Hepatocyte (in vitro differentiated cells): ENCODE measurements around the gene ITPR2.

Source experiments
- EZH2 ChIP-seq: fragments of 200-600 bp; sonication (generic); IDR thresholded peaks from 2 replicates; pipeline ENCODE4 v1.6.1; 2016; ENCODE audit warnings: antibody characterized with exemption, mild to moderate bottlenecking, borderline replicate concordance
- EZH2phosphoT487 ChIP-seq: fragments of 200-600 bp; sonication (generic); IDR thresholded peaks from one replicate; pipeline ENCODE4 v1.6.1; 2018; ENCODE audit warnings: antibody characterized with exemption, mild to moderate bottlenecking, low read depth, moderate library complexity; ENCODE audit not compliant: unreplicated experiment, severe bottlenecking
- TF ChIP-seq, protein P1 (sequence below): fragments of 200-600 bp; sonication (generic); IDR thresholded peaks from 2 replicates; pipeline ENCODE4 v1.5.1; 2016; ENCODE audit warnings: antibody characterized with exemption, mild to moderate bottlenecking; ENCODE audit not compliant: poor library complexity

DNA sequence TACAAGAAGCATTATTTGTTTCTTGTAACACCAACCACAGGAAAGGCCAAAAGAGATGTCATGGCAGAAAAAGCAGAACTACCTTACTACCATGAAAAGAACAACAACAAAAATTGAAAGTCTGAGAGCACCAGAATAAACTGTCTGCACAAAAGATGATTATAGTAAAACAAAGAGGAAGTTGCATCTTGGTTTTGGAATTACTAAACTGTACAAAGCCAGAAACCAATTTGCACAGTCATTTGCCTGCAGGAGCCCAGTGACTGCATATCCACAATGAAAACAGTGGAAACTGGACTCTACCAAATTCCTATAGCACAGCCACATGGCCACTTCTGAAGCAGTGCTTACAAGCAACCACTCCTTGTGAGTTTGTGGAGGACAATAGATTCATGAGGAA, 361.4 kb downstream of the ITPR2 start:
- TF ChIP-seq, protein P1, sequence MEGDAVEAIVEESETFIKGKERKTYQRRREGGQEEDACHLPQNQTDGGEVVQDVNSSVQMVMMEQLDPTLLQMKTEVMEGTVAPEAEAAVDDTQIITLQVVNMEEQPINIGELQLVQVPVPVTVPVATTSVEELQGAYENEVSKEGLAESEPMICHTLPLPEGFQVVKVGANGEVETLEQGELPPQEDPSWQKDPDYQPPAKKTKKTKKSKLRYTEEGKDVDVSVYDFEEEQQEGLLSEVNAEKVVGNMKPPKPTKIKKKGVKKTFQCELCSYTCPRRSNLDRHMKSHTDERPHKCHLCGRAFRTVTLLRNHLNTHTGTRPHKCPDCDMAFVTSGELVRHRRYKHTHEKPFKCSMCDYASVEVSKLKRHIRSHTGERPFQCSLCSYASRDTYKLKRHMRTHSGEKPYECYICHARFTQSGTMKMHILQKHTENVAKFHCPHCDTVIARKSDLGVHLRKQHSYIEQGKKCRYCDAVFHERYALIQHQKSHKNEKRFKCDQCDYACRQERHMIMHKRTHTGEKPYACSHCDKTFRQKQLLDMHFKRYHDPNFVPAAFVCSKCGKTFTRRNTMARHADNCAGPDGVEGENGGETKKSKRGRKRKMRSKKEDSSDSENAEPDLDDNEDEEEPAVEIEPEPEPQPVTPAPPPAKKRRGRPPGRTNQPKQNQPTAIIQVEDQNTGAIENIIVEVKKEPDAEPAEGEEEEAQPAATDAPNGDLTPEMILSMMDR: no peak
- TF ChIP-seq EZH2 (no peak), EZH2phosphoT487 (no peak)
